Chondrocyte (in vitro differentiated cells): ENCODE data around the gene SLC9A9. TPM values are rescaled to one million over a fixed set of nuclear protein-coding genes. Genes with fewer than 3 reads are reported as not detected.

Experiments
- DNase-seq: peaks from one replicate; pipeline ENCODE4 v3.0.0; 2021; ENCODE audit warnings: mixed read lengths, low spot score
- H3K27ac Mint-ChIP-seq: one replicate; pipeline ENCODE4 v1.8.0; 2021; ENCODE audit warnings: mild to moderate bottlenecking, moderate library complexity, mixed read lengths; ENCODE audit not compliant: unreplicated experiment
- H3K27me3 Mint-ChIP-seq: 2 replicates; pipeline ENCODE4 v1.8.0; 2021; ENCODE audit warnings: low read depth, mixed read lengths
- H3K36me3 Mint-ChIP-seq: 2 replicates; pipeline ENCODE4 v1.8.0; 2021; ENCODE audit warnings: low read depth, mixed read lengths
- H3K4me1 Mint-ChIP-seq: 2 replicates; pipeline ENCODE4 v1.8.0; 2021; ENCODE audit warnings: low read depth, mild to moderate bottlenecking, mixed read lengths
- H3K4me3 Mint-ChIP-seq: one replicate; pipeline ENCODE4 v1.8.0; 2021; ENCODE audit warnings: mild to moderate bottlenecking, moderate library complexity, mixed read lengths; ENCODE audit not compliant: unreplicated experiment
- H3K9me3 Mint-ChIP-seq: 2 replicates; pipeline ENCODE4 v1.8.0; 2021; ENCODE audit warnings: low read depth, mixed read lengths
- CTCF ChIP-seq: fragments of 200-600 bp; sonication (generic); IDR thresholded peaks from 2 replicates; pipeline ENCODE4 v1.5.0; 2021; ENCODE audit warnings: antibody characterized with exemption, mild to moderate bottlenecking, moderate library complexity
- total RNA-seq: library from RNA; stranded (reverse); gene quantifications from 3 replicates; pipeline ENCODE4 v1.2.1, GENCODE V29; 2021

SLC9A9 gene
- total RNA-seq, 1 donor from 2014 or later, result 2.6 TPM

- H3K4me3 Mint-ChIP-seq, result no peak overlapping the region
- no peak for TF ChIP-seq CTCF
- H3K36me3 Mint-ChIP-seq, result no peaks in the 10 kb centered on the region
- no peaks in the 10 kb centered on the region for H3K27me3 Mint-ChIP-seq
- H3K27ac Mint-ChIP-seq, result no peak overlapping the region
- H3K4me1 Mint-ChIP-seq, result no peaks in the 10 kb centered on the region
- DNase-seq, result no peak
- peaks cover 2% of the 10 kb centered on the region for H3K9me3 Mint-ChIP-seq
Observed at GRCh38 chr3:143693506-143693905, 154.8 kb downstream of the SLC9A9 start.

GRCh38 chr3:143686638-143687197, 161.6 kb downstream of the SLC9A9 start:
- DNase-seq, result no peak
- Mint-ChIP-seq H3K4me3 (no peak overlapping the region), H3K4me1 (peaks cover 2% of the 10 kb centered on the region), H3K9me3 (no peaks in the 10 kb centered on the region), H3K27me3 (peaks cover 6% of the 10 kb centered on the region), H3K27ac (no peak overlapping the region), H3K36me3 (no peaks in the 10 kb centered on the region)
- TF ChIP-seq CTCF, result no peak

- Mint-ChIP-seq H3K4me1 (peaks cover 6% of the 10 kb centered on the region), H3K27ac (no peak overlapping the region), H3K36me3 (no peaks in the 10 kb centered on the region), H3K27me3 (peaks cover 7% of the 10 kb centered on the region), H3K9me3 (no peaks in the 10 kb centered on the region), H3K4me3 (no peak overlapping the region)
- no peak for TF ChIP-seq CTCF
- no peak for DNase-seq
Observed at GRCh38 chr3:143685491-143685890, 162.8 kb downstream of the SLC9A9 start.

- Mint-ChIP-seq H3K4me3 (no peak overlapping the region), H3K27ac (no peak overlapping the region), H3K9me3 (no peaks in the 10 kb centered on the region), H3K4me1 (peaks cover 11% of the 10 kb centered on the region), H3K36me3 (no peaks in the 10 kb centered on the region), H3K27me3 (peaks cover 8% of the 10 kb centered on the region)
- no peak for DNase-seq
- TF ChIP-seq CTCF, result no peak
Observed at GRCh38 chr3:143677430-143677829, 170.8 kb downstream of the SLC9A9 start.

- Mint-ChIP-seq H3K27ac (no peak overlapping the region), H3K27me3 (peaks cover 10% of the 10 kb centered on the region), H3K4me1 (peaks cover 9% of the 10 kb centered on the region), H3K9me3 (no peaks in the 10 kb centered on the region), H3K36me3 (no peaks in the 10 kb centered on the region), H3K4me3 (no peak overlapping the region)
- TF ChIP-seq CTCF, result no peak
- DNase-seq, result no peak
Observed at GRCh38 chr3:143676747-143677146, 171.5 kb downstream of the SLC9A9 start.
